HG03025 (cell line): ENCODE results near the gene SHOC2.

ENCODE experiments used
- ATAC-seq: cut with Tn5 transposase; IDR thresholded peaks from one replicate; pipeline ENCODE4 v1.9.1; 2021; ENCODE audit warnings: mild to moderate bottlenecking, moderate library complexity; ENCODE audit not compliant: unreplicated experiment, low FRiP score

SHOC2 gene

GRCh38 chr10:110939419-110939818 is 20.0 kb downstream of the SHOC2 start:
- no peak for ATAC-seq

GRCh38 chr10:110944792-110945396 is 25.5 kb downstream of the SHOC2 start:
- no peak for ATAC-seq

- ATAC-seq = no peak
Observed at GRCh38 chr10:110946496-110946895, 27.1 kb downstream of the SHOC2 start.

GRCh38 chr10:110947061-110947595 is 27.7 kb downstream of the SHOC2 start:
- ATAC-seq = no peak

GRCh38 chr10:110951381-110951780 is 32.0 kb downstream of the SHOC2 start:
- ATAC-seq = no peak

- no peak for ATAC-seq
Observed at GRCh38 chr10:110957606-110958005, 38.2 kb downstream of the SHOC2 start.

- ATAC-seq = no peak
Observed at GRCh38 chr10:110959379-110960332, 40.3 kb downstream of the SHOC2 start.

GRCh38 chr10:110960333-110960712 is 40.9 kb downstream of the SHOC2 start:
- no peak for ATAC-seq

- no peak for ATAC-seq
Observed at GRCh38 chr10:110962443-110962842, 43.0 kb downstream of the SHOC2 start.

- ATAC-seq = no peak
Observed at GRCh38 chr10:110963162-110963561, 43.8 kb downstream of the SHOC2 start.

GRCh38 chr10:110964681-110965080 is 45.3 kb downstream of the SHOC2 start:
- ATAC-seq = no peak

- no peak for ATAC-seq
Observed at GRCh38 chr10:110965216-110965615, 45.8 kb downstream of the SHOC2 start.

- no peak for ATAC-seq
Observed at GRCh38 chr10:110966146-110966545, 46.7 kb downstream of the SHOC2 start.

- ATAC-seq = no peak
Observed at GRCh38 chr10:110967009-110967630, 47.7 kb downstream of the SHOC2 start.

GRCh38 chr10:110967645-110968044 is 48.2 kb downstream of the SHOC2 start:
- no peak for ATAC-seq

- ATAC-seq = no peak
Observed at GRCh38 chr10:110969183-110969582, 49.8 kb downstream of the SHOC2 start.

- no peak for ATAC-seq
Observed at GRCh38 chr10:110971638-110972037, 52.2 kb downstream of the SHOC2 start.

- no peak for ATAC-seq
Observed at GRCh38 chr10:110972231-110973134, 53.1 kb downstream of the SHOC2 start.

GRCh38 chr10:110973400-110973799 is 54.0 kb downstream of the SHOC2 start:
- ATAC-seq = no peak

GRCh38 chr10:110976577-110976976 is 57.2 kb downstream of the SHOC2 start:
- ATAC-seq = no peak
